Uterus (tissue), 4 donors: Measurements from ENCODE around the gene FLVCR2. TPM values are rescaled to one million over a fixed set of nuclear protein-coding genes. Genes with fewer than 3 reads are reported as not detected.

Experiments used
- DNase-seq, 2 donors: peaks; one replicate each; pipeline ENCODE4 v3.0.0-alpha.2; 2019 to 2020
- H3K27ac ChIP-seq, 2 donors: fragments of 200-600 bp; sonication (generic); 1 replicate in 1 of 2; 2 replicates in 1 of 2; pipeline ENCODE4 v1.5.1; 2016 to 2018
- H3K27me3 ChIP-seq, 2 donors: fragments of 200-600 bp; sonication (generic); one replicate each; pipeline ENCODE4 v1.5.1; 2018 to 2019; ENCODE audit warnings: control low read depth in 1 of 2
- H3K36me3 ChIP-seq, 2 donors: fragments of 200-600 bp; sonication (generic); one replicate each; pipeline ENCODE4 v1.5.1; 2019; ENCODE audit warnings: control low read depth in 1 of 2
- H3K4me1 ChIP-seq, 2 donors: fragments of 200-600 bp; sonication (generic); one replicate each; pipeline ENCODE4 v1.5.1; 2018 to 2019; ENCODE audit warnings: control low read depth in 1 of 2
- H3K4me3 ChIP-seq, 2 donors: fragments of 200-600 bp; sonication (generic); 1 replicate in 1 of 2; 2 replicates in 1 of 2; pipeline ENCODE4 v1.5.1; 2018 to 2019; ENCODE audit warnings: mild to moderate bottlenecking in 1 of 2
- H3K9me3 ChIP-seq, 2 donors: fragments of 200-600 bp; sonication (generic); one replicate each; pipeline ENCODE4 v1.5.1; 2019; ENCODE audit warnings: control low read depth in 1 of 2
- POLR2A ChIP-seq, 2 donors: fragments of 450-650 bp; IDR thresholded peaks; one replicate each; pipeline ENCODE4 v1.6.1; 2016; ENCODE audit warnings: antibody characterized with exemption in 2 of 2, mild to moderate bottlenecking in 1 of 2, moderate library complexity in 1 of 2
- intact Hi-C: fragments of 100-400 bp; cut with DNase I; formaldehyde crosslinking; loops from one replicate; pipeline ENCODE4 v1.15.1; 2023; ENCODE audit warnings: low total_unique reads
- total RNA-seq, 4 donors: library from RNA; depleted of rRNA in 3 of 4; stranded (reverse); fragments of >200 nt in 3 of 4; gene quantifications; one replicate each; pipeline versions ENCODE4 v1.1.0 to v1.2.4, GENCODE V29; 2014 to 2023
- TF ChIP-seq, protein P1 (sequence below), 4 experiments: fragments of 200-600 bp in 2 of 4; fragments of 450-650 bp in 2 of 4; sonication (generic) in 2 of 4; IDR thresholded peaks; one replicate each; pipeline ENCODE4 v1.5.1; 2016 to 2019; ENCODE audit warnings: antibody characterized with exemption in 4 of 4, mild to moderate bottlenecking in 2 of 4, moderate library complexity in 1 of 4
- donor health status: DM: yes; HTN: yes; CAD: no.

The FLVCR2 gene
- total RNA-seq, 4 donors from 2014 or later, result 2.3 to 15.0 (median 3.3) TPM

DNA sequence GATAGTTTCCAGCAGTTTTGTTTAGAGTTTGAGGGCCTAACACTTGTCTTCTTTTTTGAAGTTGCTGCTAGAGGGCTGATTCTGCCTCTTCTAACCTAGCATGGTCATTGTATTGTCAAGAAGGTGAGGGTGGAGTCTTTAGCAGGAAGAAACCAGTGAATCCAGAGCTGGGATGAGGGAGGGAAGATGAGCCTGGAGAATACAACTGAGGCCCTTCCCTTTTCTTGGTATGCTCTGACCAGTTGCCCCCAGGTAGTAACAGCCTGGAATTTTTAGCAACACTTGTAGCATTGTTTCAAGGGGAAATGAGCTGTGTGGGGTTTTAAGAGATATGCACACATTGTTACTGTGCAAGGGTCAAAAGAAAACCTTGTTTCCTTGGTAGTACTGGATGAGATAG, 9.0 kb downstream of the FLVCR2 start:
- Histone ChIP-seq H3K4me3 (no peak overlapping the region), H3K9me3 (no peaks in the 10 kb centered on the region), H3K27ac (no peak overlapping the region), H3K4me1 (no peaks in the 10 kb centered on the region), H3K27me3 (no peaks in the 10 kb centered on the region), H3K36me3 (no peaks in the 10 kb centered on the region)
- TF ChIP-seq POLR2A (IDR thresholded peaks at IDR 0.05), result no peak
- TF ChIP-seq, protein P1, sequence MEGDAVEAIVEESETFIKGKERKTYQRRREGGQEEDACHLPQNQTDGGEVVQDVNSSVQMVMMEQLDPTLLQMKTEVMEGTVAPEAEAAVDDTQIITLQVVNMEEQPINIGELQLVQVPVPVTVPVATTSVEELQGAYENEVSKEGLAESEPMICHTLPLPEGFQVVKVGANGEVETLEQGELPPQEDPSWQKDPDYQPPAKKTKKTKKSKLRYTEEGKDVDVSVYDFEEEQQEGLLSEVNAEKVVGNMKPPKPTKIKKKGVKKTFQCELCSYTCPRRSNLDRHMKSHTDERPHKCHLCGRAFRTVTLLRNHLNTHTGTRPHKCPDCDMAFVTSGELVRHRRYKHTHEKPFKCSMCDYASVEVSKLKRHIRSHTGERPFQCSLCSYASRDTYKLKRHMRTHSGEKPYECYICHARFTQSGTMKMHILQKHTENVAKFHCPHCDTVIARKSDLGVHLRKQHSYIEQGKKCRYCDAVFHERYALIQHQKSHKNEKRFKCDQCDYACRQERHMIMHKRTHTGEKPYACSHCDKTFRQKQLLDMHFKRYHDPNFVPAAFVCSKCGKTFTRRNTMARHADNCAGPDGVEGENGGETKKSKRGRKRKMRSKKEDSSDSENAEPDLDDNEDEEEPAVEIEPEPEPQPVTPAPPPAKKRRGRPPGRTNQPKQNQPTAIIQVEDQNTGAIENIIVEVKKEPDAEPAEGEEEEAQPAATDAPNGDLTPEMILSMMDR (IDR thresholded peaks at IDR 0.05), result no peak
- intact Hi-C loops, result no loop called here
- no peak for DNase-seq

- Histone ChIP-seq H3K36me3 (no peaks in the 10 kb centered on the region), H3K27ac (no peak overlapping the region), H3K9me3 (no peaks in the 10 kb centered on the region), H3K4me3 (no peak overlapping the region), H3K4me1 (no peaks in the 10 kb centered on the region), H3K27me3 (no peaks in the 10 kb centered on the region)
- no peak for DNase-seq
- TF ChIP-seq, protein P1 (IDR thresholded peaks at IDR 0.05), result no peak
- intact Hi-C loops, result no loop called here
Measured at GRCh38 chr14:75589931-75590330, 11.5 kb downstream of the FLVCR2 start.

DNA sequence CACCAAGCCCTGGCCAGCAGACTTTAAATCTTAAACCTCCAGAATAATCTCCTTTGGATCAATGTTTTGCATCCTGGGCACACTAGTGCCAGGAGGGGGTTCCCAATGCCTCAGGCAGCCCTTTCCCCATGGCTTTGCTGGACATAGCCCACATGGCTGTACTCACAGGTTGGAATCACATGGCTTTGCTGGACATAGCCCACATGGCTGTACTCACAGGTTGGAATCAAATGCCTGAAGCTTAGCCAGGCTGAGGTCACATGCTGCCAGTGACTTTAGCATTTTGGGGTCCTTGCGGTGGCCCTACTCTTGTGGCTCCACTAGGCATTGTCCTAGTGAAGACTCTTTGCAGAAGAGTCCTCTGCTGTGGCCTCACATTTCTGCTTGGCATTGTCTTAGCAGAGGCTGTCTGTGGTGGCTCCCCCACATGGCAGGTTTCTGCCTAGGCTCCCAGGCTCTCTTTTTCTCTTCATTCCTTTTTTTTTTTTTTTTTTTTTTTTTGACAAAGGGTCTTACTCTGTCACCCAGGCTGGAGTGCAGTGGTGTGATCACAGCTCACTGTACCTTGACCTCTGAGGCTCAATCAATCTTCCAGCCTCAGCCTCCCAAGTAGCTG, 13.0 kb downstream of the FLVCR2 start:
- DNase-seq, result no peak
- intact Hi-C loops, result no loop called here
- H3K4me1 ChIP-seq, result no peaks in the 10 kb centered on the region
- H3K9me3 ChIP-seq, result no peaks in the 10 kb centered on the region
- H3K27ac ChIP-seq, result no peak overlapping the region
- no peaks in the 10 kb centered on the region for H3K36me3 ChIP-seq
- H3K4me3 ChIP-seq, result no peak overlapping the region
- no peaks in the 10 kb centered on the region for H3K27me3 ChIP-seq
- TF ChIP-seq POLR2A (IDR thresholded peaks at IDR 0.05), result no peak
- TF ChIP-seq, protein P1 (IDR thresholded peaks at IDR 0.05), result no peak

GRCh38 chr14:75591987-75592575, 13.7 kb downstream of the FLVCR2 start:
- intact Hi-C loops, result no loop called here

GRCh38 chr14:75595226-75595625, 16.8 kb downstream of the FLVCR2 start:
- intact Hi-C loops, result no loop called here
- no peak overlapping the region for H3K27ac ChIP-seq
- H3K36me3 ChIP-seq, result no peaks in the 10 kb centered on the region
- no peaks in the 10 kb centered on the region for H3K27me3 ChIP-seq
- no peaks in the 10 kb centered on the region for H3K9me3 ChIP-seq
- no peak overlapping the region for H3K4me3 ChIP-seq
- no peak for DNase-seq
- H3K4me1 ChIP-seq, result no peaks in the 10 kb centered on the region
- TF ChIP-seq, protein P1 (IDR thresholded peaks at IDR 0.05), result no peak
- TF ChIP-seq POLR2A (IDR thresholded peaks at IDR 0.05), result no peak

More at GRCh38 chr14:75591987-75592575, 13.7 kb downstream of the FLVCR2 start:
- DNase-seq, result no peak
- Histone ChIP-seq H3K4me1 (no peaks in the 10 kb centered on the region), H3K27me3 (no peaks in the 10 kb centered on the region), H3K9me3 (no peaks in the 10 kb centered on the region), H3K36me3 (no peaks in the 10 kb centered on the region), H3K27ac (no peak overlapping the region), H3K4me3 (no peak overlapping the region)
- TF ChIP-seq, protein P1 (IDR thresholded peaks at IDR 0.05), result no peak
- no peak for TF ChIP-seq POLR2A (IDR thresholded peaks at IDR 0.05)
